ENCODE data around the gene PJA2.
"Not testable (repeated sequence)": the region's sequence is repeated elsewhere in the genome, so short reads cannot be mapped to it uniquely, and the experiment has no call there.

The PJA2 gene

GRCh38 chr5:109307456-109307855 lies 102.3 kb downstream of the PJA2 start:
- Histone ChIP-seq H3K9me3 (ENCODE audit: control insufficient read depth, insufficient read depth, low read length) (no peaks in the 10 kb centered on the region), H3K27me3 (ENCODE audit: control insufficient read depth, insufficient read depth, low read length) (no peaks in the 10 kb centered on the region), H3K27ac (ENCODE audit: low read depth, low read length) (no peak overlapping the region), H3K9ac (ENCODE audit: low read depth, low read length) (no peak overlapping the region), H3K4me1 (ENCODE audit: control insufficient read depth, insufficient read depth, low read length) (no peaks in the 10 kb centered on the region), H3K4me3 (ENCODE audit: low read depth, low read length) (no peak overlapping the region), H3K36me3 (ENCODE audit: control insufficient read depth, insufficient read depth, low read length) (no peaks in the 10 kb centered on the region)

- Histone ChIP-seq H3K27me3 (ENCODE audit: control insufficient read depth, insufficient read depth, low read length) (no peaks in the 10 kb centered on the region), H3K27ac (ENCODE audit: low read depth, low read length) (no peak overlapping the region), H3K9me3 (ENCODE audit: control insufficient read depth, insufficient read depth, low read length) (no peaks in the 10 kb centered on the region), H3K36me3 (ENCODE audit: control insufficient read depth, insufficient read depth, low read length) (no peaks in the 10 kb centered on the region), H3K4me1 (ENCODE audit: control insufficient read depth, insufficient read depth, low read length) (no peaks in the 10 kb centered on the region), H3K4me3 (ENCODE audit: low read depth, low read length) (no peak overlapping the region), H3K9ac (ENCODE audit: low read depth, low read length) (no peak overlapping the region)
These were observed 104.4 kb downstream of the PJA2 start for GRCh38 chr5:109305352-109305751.

GRCh38 chr5:109304309-109304708 lies 105.5 kb downstream of the PJA2 start:
- H3K27me3 ChIP-seq (ENCODE audit: control insufficient read depth, insufficient read depth, low read length), result no peaks in the 10 kb centered on the region
- H3K9me3 ChIP-seq (ENCODE audit: control insufficient read depth, insufficient read depth, low read length), result no peaks in the 10 kb centered on the region
- H3K4me1 ChIP-seq (ENCODE audit: control insufficient read depth, insufficient read depth, low read length), result 0 out of 2 replicates have a peak, but pooled peaks cover under 1% of the 10 kb centered on the region
- no peaks in the 10 kb centered on the region for H3K36me3 ChIP-seq (ENCODE audit: control insufficient read depth, insufficient read depth, low read length)
- no peak overlapping the region for H3K27ac ChIP-seq (ENCODE audit: low read depth, low read length)
- H3K9ac ChIP-seq (ENCODE audit: low read depth, low read length), result no peak overlapping the region
- no peak overlapping the region for H3K4me3 ChIP-seq (ENCODE audit: low read depth, low read length)

DNA sequence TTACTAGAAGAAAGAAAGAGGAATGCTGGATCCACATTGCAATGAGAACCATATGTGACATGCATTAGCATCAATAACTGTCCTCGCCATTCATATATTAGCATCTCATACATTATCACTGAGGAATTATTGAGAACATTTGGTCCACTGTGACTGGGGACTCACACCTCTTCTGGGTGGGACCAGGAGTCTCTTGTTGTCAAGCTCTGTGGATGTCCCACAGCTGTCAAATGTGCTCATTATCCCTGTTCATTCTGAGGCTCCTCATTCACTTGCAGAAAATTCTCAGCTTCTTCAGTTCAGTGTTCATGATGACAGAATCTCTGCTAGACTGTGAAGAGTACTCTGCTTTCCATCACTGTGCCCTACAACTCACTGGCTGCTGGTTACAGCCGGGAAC lies 109.4 kb downstream of the PJA2 start:
- H3K9me3 ChIP-seq (ENCODE audit: control insufficient read depth, insufficient read depth, low read length), result no peaks in the 10 kb centered on the region
- no peaks in the 10 kb centered on the region for H3K27me3 ChIP-seq (ENCODE audit: control insufficient read depth, insufficient read depth, low read length)
- no peak overlapping the region for H3K27ac ChIP-seq (ENCODE audit: low read depth, low read length)
- H3K36me3 ChIP-seq (ENCODE audit: control insufficient read depth, insufficient read depth, low read length), result no peaks in the 10 kb centered on the region
- H3K4me3 ChIP-seq (ENCODE audit: low read depth, low read length), result no peak overlapping the region
- H3K9ac ChIP-seq (ENCODE audit: low read depth, low read length), result no peak overlapping the region
- H3K4me1 ChIP-seq (ENCODE audit: control insufficient read depth, insufficient read depth, low read length), result 0 out of 2 replicates have a peak, but pooled peaks cover 8% of the 10 kb centered on the region

GRCh38 chr5:109299557-109299956 lies 110.2 kb downstream of the PJA2 start:
- Histone ChIP-seq H3K9me3 (ENCODE audit: control insufficient read depth, insufficient read depth, low read length) (no peaks in the 10 kb centered on the region), H3K27me3 (ENCODE audit: control insufficient read depth, insufficient read depth, low read length) (no peaks in the 10 kb centered on the region), H3K9ac (ENCODE audit: low read depth, low read length) (no peak overlapping the region), H3K4me1 (ENCODE audit: control insufficient read depth, insufficient read depth, low read length) (0 out of 2 replicates have a peak, but pooled peaks cover 8% of the 10 kb centered on the region), H3K36me3 (ENCODE audit: control insufficient read depth, insufficient read depth, low read length) (no peaks in the 10 kb centered on the region), H3K27ac (ENCODE audit: low read depth, low read length) (no peak overlapping the region), H3K4me3 (ENCODE audit: low read depth, low read length) (no peak overlapping the region)

DNA sequence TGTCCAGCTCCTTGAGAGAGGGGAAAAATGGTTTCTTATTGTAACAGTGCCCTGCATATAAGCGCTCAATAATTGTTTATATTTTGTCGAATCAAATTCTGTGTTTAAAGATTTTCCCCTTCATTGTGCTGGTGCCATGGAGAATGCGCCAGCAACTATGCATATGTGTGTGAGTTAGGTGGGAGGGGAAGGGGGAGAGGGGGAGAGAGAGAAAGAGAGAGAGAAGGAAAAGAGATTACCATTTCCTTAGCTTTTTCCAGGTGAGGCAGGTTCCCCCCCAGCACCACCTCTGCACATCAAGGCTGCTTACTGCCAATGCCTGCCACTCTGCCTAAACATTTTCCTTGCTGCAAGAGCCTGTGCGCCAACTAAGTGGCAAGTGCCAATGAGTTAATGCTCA lies 111.0 kb downstream of the PJA2 start:
- no peaks in the 10 kb centered on the region for H3K36me3 ChIP-seq (ENCODE audit: control insufficient read depth, insufficient read depth, low read length)
- no peaks in the 10 kb centered on the region for H3K27me3 ChIP-seq (ENCODE audit: control insufficient read depth, insufficient read depth, low read length)
- no peak overlapping the region for H3K27ac ChIP-seq (ENCODE audit: low read depth, low read length)
- no peak overlapping the region for H3K4me3 ChIP-seq (ENCODE audit: low read depth, low read length)
- no peak overlapping the region for H3K9ac ChIP-seq (ENCODE audit: low read depth, low read length)
- no peaks in the 10 kb centered on the region for H3K9me3 ChIP-seq (ENCODE audit: control insufficient read depth, insufficient read depth, low read length)
- 0 out of 2 replicates have a peak, but pooled peaks cover 8% of the 10 kb centered on the region for H3K4me1 ChIP-seq (ENCODE audit: control insufficient read depth, insufficient read depth, low read length)

DNA sequence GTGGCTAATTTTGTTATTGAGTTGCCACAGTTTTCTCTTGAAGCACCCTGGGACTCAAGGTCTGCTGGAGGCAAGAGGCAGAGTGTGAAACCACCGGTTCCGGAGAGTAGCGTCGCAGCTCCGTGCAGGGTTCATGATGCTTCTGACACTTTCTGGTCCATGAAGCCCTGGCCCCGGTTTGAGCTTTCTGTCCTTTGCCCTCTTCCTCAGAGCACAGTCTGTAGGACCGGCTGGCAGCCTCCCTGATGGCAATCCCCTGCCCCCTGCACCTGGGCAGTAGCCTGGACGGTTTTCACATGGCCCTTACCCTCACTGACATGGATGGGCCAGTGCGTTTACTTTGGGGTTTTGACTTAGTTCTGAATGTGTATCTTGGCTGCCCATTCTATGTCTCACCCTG lies 111.9 kb downstream of the PJA2 start:
- no peaks in the 10 kb centered on the region for H3K9me3 ChIP-seq (ENCODE audit: control insufficient read depth, insufficient read depth, low read length)
- H3K36me3 ChIP-seq (ENCODE audit: control insufficient read depth, insufficient read depth, low read length), result no peaks in the 10 kb centered on the region
- H3K4me1 ChIP-seq (ENCODE audit: control insufficient read depth, insufficient read depth, low read length), result 0 out of 2 replicates have a peak, but pooled peaks cover 8% of the 10 kb centered on the region
- H3K9ac ChIP-seq (ENCODE audit: low read depth, low read length), result no peak overlapping the region
- no peaks in the 10 kb centered on the region for H3K27me3 ChIP-seq (ENCODE audit: control insufficient read depth, insufficient read depth, low read length)
- no peak overlapping the region for H3K4me3 ChIP-seq (ENCODE audit: low read depth, low read length)
- no peak overlapping the region for H3K27ac ChIP-seq (ENCODE audit: low read depth, low read length)

DNA sequence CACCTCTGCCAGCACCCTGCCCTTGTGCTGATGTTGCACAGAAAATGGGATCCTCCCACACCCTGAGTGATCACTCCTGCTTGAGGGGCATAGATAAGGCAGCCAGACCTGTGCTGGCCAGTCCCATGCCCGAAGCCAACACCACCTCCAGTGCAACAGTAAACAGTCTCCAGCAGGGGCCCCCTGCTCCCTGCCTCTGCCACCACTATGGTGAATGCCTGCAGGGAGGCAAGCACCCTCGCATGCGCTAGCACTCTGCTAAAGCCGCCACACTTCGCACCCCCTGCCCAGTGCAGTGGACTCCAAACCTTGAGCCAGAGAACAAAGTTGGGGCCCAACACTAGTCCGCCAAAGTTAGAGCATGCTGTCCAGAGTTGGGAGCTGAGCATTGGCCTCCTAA lies 118.7 kb downstream of the PJA2 start:
- H3K4me3 ChIP-seq (ENCODE audit: low read depth, low read length), result no peak overlapping the region
- no peaks in the 10 kb centered on the region; the same call in 1 of the 2 replicates for H3K9me3 ChIP-seq (ENCODE audit: control insufficient read depth, insufficient read depth, low read length)
- no peaks in the 10 kb centered on the region for H3K4me1 ChIP-seq (ENCODE audit: control insufficient read depth, insufficient read depth, low read length)
- no peak overlapping the region for H3K9ac ChIP-seq (ENCODE audit: low read depth, low read length)
- no peaks in the 10 kb centered on the region for H3K36me3 ChIP-seq (ENCODE audit: control insufficient read depth, insufficient read depth, low read length)
- H3K27ac ChIP-seq (ENCODE audit: low read depth, low read length), result no peak overlapping the region
- no peaks in the 10 kb centered on the region for H3K27me3 ChIP-seq (ENCODE audit: control insufficient read depth, insufficient read depth, low read length)

DNA sequence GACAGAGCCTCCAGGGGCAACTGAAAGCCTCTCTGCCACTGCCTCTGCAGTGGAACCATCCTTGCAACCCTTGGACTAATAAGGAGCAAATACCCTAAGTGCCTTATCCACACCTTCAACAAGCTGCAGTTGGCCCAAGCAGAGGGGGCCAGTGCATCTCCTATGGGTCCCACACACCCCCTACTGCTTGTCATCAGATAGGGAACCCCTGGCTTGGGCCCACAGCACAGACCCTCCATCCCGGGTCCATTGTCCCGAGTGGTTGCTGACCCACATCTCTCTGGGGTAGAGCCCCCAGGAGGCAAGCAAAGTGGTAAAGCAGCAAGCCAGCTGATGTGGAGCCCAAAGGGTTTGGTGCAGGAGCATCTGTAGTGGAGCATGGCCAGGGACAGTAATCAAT lies 119.5 kb downstream of the PJA2 start:
- Histone ChIP-seq H3K27ac (ENCODE audit: low read depth, low read length) (no peak overlapping the region), H3K36me3 (ENCODE audit: control insufficient read depth, insufficient read depth, low read length) (no peaks in the 10 kb centered on the region), H3K4me1 (ENCODE audit: control insufficient read depth, insufficient read depth, low read length) (no peaks in the 10 kb centered on the region), H3K4me3 (ENCODE audit: low read depth, low read length) (no peak overlapping the region), H3K27me3 (ENCODE audit: control insufficient read depth, insufficient read depth, low read length) (no peaks in the 10 kb centered on the region), H3K9ac (ENCODE audit: low read depth, low read length) (no peak overlapping the region), H3K9me3 (ENCODE audit: control insufficient read depth, insufficient read depth, low read length) (peaks cover 4% of the 10 kb centered on the region; the same call in 1 of the 2 replicates)

- H3K36me3 ChIP-seq (ENCODE audit: control insufficient read depth, insufficient read depth, low read length); H3K9ac ChIP-seq (ENCODE audit: low read depth, low read length); H3K27ac ChIP-seq (ENCODE audit: low read depth, low read length); H3K4me3 ChIP-seq (ENCODE audit: low read depth, low read length); H3K4me1 ChIP-seq (ENCODE audit: control insufficient read depth, insufficient read depth, low read length); H3K9me3 ChIP-seq (ENCODE audit: control insufficient read depth, insufficient read depth, low read length); H3K27me3 ChIP-seq (ENCODE audit: control insufficient read depth, insufficient read depth, low read length): not testable (repeated sequence)
These were observed 123.1 kb downstream of the PJA2 start for GRCh38 chr5:109286628-109287027.
